Suppressor macrophage treated with lipopolysaccharide for 4 hours (primary cell): ENCODE results near the gene CNTNAP5.

Experiments
- DNase-seq: peaks from one replicate; pipeline ENCODE4 v3.0.0-alpha.2; 2020

CNTNAP5 gene

GRCh38 chr2:124065636-124066035, 40.5 kb downstream of the CNTNAP5 start:
- DNase-seq: no peak

- DNase-seq: no peak
These were observed 41.7 kb downstream of the CNTNAP5 start for GRCh38 chr2:124066776-124067175.

GRCh38 chr2:124079045-124079444, 54.0 kb downstream of the CNTNAP5 start:
- DNase-seq: no peak

GRCh38 chr2:124080281-124081153, 55.4 kb downstream of the CNTNAP5 start:
- DNase-seq: no peak

GRCh38 chr2:124081154-124081716, 56.1 kb downstream of the CNTNAP5 start:
- DNase-seq: no peak

GRCh38 chr2:124088616-124089015, 63.5 kb downstream of the CNTNAP5 start:
- DNase-seq: no peak

GRCh38 chr2:124091721-124092120, 66.6 kb downstream of the CNTNAP5 start:
- DNase-seq: no peak

GRCh38 chr2:124092651-124093050, 67.6 kb downstream of the CNTNAP5 start:
- DNase-seq: no peak

- no peak for DNase-seq
These were observed 79.8 kb downstream of the CNTNAP5 start for GRCh38 chr2:124104914-124105313.

GRCh38 chr2:124112206-124112605, 87.1 kb downstream of the CNTNAP5 start:
- DNase-seq: no peak

GRCh38 chr2:124112966-124113365, 87.9 kb downstream of the CNTNAP5 start:
- DNase-seq: no peak

GRCh38 chr2:124120246-124120645, 95.2 kb downstream of the CNTNAP5 start:
- no peak for DNase-seq

GRCh38 chr2:124121106-124121505, 96.0 kb downstream of the CNTNAP5 start:
- no peak for DNase-seq

GRCh38 chr2:124121760-124122275, 96.7 kb downstream of the CNTNAP5 start:
- DNase-seq: no peak

GRCh38 chr2:124122340-124122739, 97.3 kb downstream of the CNTNAP5 start:
- no peak for DNase-seq

- no peak for DNase-seq
These were observed 106.2 kb downstream of the CNTNAP5 start for GRCh38 chr2:124131276-124131675.

GRCh38 chr2:124136110-124136509, 111.0 kb downstream of the CNTNAP5 start:
- no peak for DNase-seq

- no peak for DNase-seq
These were observed 113.0 kb downstream of the CNTNAP5 start for GRCh38 chr2:124138076-124138475.

- DNase-seq: no peak
These were observed 120.9 kb downstream of the CNTNAP5 start for GRCh38 chr2:124145982-124146381.

GRCh38 chr2:124147552-124147951, 122.5 kb downstream of the CNTNAP5 start:
- no peak for DNase-seq

- no peak for DNase-seq
These were observed 124.5 kb downstream of the CNTNAP5 start for GRCh38 chr2:124149571-124149970.

- DNase-seq: no peak
These were observed 126.6 kb downstream of the CNTNAP5 start for GRCh38 chr2:124151691-124152090.

- DNase-seq: no peak
These were observed 128.6 kb downstream of the CNTNAP5 start for GRCh38 chr2:124153713-124154112.

- DNase-seq: no peak
These were observed 134.1 kb downstream of the CNTNAP5 start for GRCh38 chr2:124159166-124159565.
